HT1080 (cell line): ENCODE measurements around the gene DEPDC5. TPM values are rescaled to one million over a fixed set of nuclear protein-coding genes. Genes with fewer than 3 reads are reported as not detected.

Experiments used
- DNase-seq: peaks from one replicate; pipeline ENCODE4 v3.0.0-alpha.2; 2015; ENCODE audit warnings: low read depth
- total RNA-seq: library from RNA; depleted of rRNA; stranded (reverse); fragments of >200 nt; shearing (Covaris generic); gene quantifications from 2 replicates; pipeline ENCODE4 v1.2.3, GENCODE V29; 2014

DEPDC5 gene
- total RNA-seq, 1 experiment from 2014 or later: 8.7 TPM

DNA sequence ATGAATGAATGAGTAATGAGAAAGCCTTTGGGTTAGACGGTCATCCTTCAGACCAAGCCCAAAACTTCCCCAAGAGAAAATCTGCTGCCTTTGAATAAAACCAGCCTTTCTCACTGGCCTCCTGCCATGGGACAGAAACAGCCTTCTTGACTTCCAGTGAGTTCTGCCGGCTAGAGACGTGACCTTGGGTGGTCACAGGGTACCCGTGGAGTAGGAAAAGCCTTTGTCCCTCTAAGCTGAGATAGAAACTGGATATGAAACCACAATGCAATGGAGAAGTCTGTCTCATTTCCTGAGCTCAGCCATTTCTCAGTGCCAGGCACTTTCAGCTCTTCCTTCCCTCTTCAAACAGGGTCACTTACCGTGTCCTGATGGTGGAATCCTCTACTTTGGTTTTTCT is 169.3 kb downstream of the DEPDC5 start:
- DNase-seq: peak; percentile 62

DNA sequence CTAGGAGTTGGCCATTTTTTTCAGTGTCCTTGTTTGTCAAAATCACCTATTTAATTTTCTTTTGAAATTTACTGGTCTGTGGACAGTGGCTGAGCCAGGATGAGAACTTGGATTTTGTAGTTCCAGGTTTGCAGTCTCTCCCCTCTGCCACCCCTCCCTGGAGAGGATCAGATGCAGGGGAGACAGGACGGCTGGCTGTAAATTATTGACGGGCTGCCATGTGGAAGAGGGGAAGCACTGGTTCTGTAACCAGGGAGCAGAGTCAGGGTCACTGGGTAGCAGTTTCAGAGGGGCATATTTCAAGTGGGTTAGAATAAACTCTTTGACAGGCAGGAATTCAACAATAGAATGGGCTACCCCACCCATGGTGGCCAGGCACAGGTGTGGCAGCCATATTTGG is 169.9 kb downstream of the DEPDC5 start:
- no peak for DNase-seq

DNA sequence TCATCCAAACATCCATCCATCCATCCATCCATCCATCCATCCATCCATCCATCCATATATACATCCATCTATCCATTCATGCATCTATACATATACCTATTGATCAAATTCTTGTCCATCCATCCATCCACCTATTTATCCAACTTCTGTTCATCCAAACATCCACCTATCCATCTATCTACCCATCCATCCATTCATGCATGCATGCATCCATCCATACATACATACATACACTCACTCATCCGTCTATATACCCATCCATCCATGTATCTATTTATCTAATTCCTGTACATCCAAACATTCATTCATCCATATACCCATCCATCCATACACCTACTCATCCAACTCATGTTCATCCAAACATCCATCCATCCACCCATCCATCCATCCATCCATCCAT is 171.2 kb downstream of the DEPDC5 start:
- no peak for DNase-seq

GRCh38 chr22:31926024-31926423 is 172.2 kb downstream of the DEPDC5 start:
- no peak for DNase-seq

GRCh38 chr22:31926969-31927368 is 173.2 kb downstream of the DEPDC5 start:
- DNase-seq: no peak

GRCh38 chr22:31927562-31927961 is 173.7 kb downstream of the DEPDC5 start:
- no peak for DNase-seq

DNA sequence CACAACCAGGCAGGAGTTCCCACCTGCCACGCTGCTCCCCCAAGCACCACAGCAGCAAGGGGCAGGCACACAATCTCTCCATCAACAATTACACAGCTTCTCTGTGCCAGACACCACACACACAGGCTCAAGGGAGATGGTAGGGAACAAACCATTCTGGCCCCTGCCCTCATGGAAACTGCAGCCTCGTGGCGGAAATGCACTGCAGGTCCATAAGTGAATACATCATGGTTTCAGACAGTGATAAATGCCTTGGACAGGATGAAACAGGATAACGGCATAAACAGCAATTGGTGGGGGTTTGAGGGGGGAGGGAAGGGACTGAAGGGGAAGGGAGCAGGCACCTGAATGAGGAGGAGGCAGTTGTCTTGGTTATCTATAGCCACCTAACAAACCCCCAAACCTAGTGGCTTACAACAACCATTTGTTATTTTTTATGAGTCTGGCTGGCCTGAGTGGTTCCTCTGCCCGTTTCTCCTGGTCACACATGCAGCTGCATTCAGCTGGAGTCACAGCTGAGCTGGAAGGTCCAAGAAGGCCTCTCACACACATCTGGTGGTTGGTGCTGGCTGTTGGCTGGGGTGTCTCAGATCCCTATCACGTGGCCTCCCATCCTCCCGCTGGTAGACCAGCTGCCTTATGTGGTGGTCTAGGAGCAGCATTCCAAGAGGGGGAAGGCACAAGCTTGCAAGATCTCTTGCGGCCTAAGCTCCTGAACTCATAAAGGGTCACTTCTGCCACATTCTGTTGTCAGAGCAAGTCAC is 175.5 kb downstream of the DEPDC5 start:
- no peak for DNase-seq

GRCh38 chr22:31932863-31933262 is 179.0 kb downstream of the DEPDC5 start:
- DNase-seq: no peak

DNA sequence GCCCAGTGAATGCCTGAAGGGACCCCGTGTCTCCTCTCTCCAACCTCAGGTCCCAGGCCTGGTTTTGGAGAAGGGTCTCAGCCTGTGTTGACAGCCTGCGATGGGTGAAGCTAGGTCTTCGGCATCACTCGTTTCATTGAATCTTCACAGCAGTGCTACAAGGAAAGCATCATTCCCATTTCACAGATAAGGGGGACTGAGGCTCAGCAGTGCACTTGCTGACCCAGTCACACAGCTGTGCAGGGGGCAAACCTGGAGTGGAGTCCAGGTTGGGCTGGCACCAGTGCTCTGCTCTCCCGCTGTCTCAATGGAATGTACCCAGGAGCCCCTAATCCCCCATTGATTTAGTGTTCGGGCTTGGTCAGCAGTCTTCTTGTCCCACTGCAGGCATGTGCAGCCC is 179.6 kb downstream of the DEPDC5 start:
- no peak for DNase-seq

DNA sequence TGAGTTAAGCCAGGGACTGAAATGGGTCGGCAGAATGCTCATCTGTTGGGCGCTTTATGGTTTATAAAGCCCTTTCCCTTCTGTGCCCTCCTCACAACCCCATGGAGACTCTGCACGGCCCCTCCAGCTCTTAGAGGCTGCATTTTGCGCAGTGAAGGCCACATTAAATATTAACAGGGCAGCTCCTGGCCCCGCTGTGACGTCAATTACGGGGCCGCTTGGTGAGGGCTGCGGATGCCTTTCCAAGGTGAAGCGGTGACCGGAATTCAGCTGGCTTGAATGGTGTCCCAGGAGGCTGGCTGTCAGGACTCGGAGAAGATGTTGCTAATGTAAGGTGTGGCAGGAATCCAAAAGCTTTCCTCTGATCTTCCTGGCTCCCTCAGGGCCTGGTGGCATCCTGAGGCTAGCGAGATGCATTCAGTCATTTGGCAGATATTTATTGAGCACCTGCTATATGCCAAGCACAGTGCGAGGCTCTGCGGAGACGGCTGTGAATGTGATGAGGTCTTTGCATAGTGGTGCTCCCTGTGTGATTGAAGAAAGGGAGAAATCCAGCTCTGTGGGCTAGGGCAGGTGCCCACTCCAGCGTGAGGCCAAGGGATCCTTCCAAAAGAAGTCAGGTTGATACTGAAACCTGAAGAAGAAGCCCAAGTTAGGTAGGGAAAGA is 180.1 kb downstream of the DEPDC5 start:
- no peak for DNase-seq

DNA sequence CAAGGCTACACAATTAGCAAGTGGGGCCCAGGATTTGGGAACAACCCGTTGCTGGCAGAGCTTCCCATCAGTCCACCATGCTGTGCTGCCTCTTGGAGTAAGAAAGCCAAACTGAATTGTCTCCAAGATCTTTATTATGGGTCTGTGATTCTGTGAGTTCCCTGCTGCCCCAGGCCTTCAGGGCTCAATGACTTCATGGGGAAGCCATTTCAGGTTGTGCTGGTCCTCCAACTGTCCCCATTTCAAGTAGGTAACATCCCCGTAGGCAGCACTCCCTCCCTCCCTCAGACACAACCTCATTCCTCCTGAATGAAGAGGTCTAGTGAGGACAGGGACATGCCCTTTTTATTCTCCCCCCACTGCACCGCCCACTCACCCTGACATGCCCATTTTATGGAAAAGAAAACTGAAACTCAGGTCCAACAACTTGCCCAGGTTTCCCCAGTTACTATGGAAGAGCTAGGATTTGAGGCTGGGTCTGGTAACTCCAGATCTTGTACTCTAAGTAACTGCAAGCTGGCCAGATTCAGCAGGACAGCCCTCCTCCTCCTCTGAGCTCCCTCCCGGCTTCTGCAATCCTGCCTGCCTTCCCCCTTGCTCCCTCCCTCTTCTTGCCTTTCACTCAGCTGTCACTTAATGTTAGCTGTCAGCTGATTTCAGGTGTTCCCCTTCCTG is 182.3 kb downstream of the DEPDC5 start:
- DNase-seq: no peak

GRCh38 chr22:31937341-31937740 is 183.5 kb downstream of the DEPDC5 start:
- no peak for DNase-seq

DNA sequence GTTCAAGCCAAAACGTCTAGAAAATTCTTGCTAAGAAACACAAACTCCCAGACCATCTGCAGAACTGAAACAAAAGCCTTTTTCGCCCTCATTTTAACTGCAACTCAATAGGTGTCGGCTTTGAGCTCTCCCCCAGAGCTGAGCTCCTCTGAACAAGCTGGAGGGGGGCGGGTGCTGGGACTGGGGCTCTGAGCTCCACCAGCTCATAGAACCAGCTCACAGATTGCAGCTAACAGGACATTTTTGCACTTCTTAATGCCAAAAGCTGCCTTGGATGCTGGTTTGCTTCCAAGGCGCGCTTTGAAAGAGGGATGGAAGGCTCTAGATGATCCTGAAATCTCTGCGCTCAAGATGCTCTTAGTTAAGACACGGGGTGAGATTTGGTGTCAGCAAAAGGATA is 184.5 kb downstream of the DEPDC5 start:
- DNase-seq: no peak

DNA sequence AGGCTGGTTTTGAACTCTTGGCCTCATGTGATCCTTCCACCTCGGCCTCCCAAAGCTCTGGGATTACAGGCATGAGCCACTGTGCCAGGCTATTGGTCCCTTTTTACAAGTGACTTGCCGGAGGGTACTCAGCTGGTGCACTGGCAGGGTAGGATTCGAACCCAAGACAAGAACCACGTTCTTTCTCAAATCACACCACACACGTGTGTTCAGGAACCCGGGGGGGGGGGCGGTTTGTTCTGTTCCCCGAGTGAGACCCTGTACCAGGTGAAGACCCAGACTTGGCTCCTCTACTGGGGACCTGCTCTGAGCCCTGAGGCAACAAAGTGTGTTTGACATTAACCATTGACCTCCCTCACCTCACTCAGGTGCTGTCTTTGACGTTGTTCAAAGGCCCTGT is 186.7 kb downstream of the DEPDC5 start:
- DNase-seq: no peak

- DNase-seq: no peak
Measured at GRCh38 chr22:31942091-31942490, 188.3 kb downstream of the DEPDC5 start.

DNA sequence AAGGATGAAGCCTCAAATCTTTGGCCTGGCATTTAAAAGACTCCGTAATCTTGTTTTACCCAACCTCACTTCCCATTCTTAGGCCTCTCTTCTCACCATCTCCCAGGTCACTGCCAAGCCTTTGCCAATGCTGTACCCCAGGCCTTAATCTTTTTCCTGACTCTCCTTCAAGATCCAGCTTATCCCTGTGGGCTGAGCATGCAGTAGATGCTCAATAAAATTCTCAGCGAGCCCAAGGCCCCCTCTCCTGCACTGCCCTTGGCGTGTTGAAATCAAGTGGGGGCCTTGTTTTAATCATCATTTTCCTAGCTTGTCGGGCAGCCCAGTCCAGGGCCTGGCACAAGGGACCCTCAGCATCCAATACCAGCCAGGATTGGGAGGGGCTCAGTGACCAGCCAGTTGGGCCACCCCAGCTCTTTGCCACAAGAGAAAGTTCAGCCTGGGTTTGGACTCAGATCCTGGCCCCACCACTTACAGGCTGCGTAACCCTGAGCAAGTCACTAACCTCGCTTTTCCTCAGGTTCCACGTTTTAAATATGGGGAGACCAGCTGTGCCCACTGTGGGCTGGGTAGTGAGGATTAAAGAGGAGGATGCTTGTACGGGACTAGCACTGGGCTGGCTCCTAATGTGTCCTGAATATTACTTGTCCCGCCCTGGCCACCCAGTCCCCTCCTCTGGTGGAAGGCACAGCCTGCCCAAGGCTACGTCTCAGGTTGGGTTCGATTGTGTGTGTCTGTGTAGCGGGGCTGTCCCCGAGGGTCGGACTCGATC is 189.6 kb downstream of the DEPDC5 start:
- no peak for DNase-seq

DNA sequence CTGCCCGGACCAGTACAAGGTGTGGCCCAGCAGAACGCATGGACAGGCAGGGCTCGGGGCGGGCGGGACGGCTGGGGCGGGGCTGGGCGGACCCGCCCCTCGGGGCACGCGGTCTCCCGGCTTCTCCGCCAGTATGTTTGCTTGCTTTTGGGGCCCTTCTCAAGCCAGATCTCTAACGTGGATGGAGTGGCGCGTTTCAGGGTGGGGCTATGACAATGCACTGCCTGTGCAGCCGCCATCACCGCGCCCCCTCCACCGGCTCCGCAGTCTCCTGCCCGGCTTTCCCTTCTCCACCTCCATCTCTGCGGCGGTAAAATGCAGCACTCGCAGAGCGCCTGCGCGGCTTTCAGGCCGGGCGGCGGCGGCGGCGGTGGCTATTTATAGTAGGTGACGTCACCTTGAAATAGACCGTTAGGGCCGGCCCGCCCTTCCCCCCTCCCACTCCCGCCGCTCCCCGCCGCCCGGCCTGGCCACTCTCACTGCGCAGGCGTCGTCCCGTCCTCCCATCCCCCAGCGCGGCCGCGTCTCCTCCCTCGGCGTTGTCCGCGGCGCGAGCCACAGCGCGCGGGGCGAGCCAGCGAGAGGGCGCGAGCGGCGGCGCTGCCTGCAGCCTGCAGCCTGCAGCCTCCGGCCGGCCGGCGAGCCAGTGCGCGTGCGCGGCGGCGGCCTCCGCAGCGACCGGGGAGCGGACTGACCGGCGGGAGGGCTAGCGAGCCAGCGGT is 190.3 kb downstream of the DEPDC5 start, which contains the start of gene YWHAH:
YWHAH (plus strand) TSS at position 558 of the 722 bp plus-strand sequence. CDS start 199 bp downstream, outside the sequence.
- peak; percentile 87 for DNase-seq

DNA sequence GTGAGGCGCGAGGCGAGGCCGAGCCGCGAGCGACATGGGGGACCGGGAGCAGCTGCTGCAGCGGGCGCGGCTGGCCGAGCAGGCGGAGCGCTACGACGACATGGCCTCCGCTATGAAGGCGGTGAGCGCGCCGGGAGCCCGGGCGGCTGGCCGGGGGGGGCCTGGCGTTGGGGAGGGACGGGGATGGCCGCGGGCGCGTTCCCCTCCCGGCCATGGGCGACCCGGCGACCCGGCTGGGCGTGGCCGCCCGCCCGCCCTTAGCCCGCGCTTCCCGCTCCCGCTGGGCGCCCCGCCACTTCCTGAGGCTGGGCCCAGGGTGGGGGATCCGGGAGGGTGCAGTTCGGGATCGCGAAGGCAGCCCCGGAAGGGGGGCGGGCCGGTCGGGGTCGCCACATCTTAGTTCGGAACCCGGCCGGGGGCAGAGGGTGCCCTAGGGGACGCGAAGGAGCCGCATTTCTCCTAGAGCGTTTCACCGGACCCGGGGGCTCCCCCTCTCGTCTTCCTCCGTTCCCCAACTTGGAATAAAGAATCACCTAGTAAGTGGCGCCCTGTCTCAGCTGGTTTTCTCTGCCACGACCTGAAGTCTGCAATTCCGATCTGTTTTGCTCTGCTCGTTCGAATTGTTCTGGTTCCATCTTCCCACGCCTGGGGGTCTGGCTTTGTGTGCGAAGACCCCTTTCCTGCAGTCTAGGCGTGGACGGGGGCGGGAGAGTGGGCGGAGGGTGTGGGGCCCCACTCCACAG is 191.1 kb downstream of the DEPDC5 start:
- no peak for DNase-seq

GRCh38 chr22:31945443-31945855 is 191.6 kb downstream of the DEPDC5 start:
- no peak for DNase-seq
